SK-N-MC (cell line): ENCODE results near the gene MX2.

Experiments
- EZH2 ChIP-seq: fragments of 200-600 bp; sonication (generic); IDR thresholded peaks from one replicate; pipeline ENCODE4 v1.6.1; 2017; ENCODE audit warnings: antibody characterized with exemption
- FOXP2 ChIP-seq: optimal IDR thresholded peaks from 2 replicates; pipeline ENCODE3; 2011; ENCODE audit warnings: mild to moderate bottlenecking, moderate library complexity; ENCODE audit not compliant: insufficient read depth; ENCODE audit errors: extremely low read length, control extremely low read depth
- POLR2AphosphoS5 ChIP-seq: IDR thresholded peaks from 2 replicates; pipeline ENCODE4 v1.6.1; 2012; ENCODE audit warnings: mild to moderate bottlenecking, low read depth, low read length, borderline replicate concordance

DNA sequence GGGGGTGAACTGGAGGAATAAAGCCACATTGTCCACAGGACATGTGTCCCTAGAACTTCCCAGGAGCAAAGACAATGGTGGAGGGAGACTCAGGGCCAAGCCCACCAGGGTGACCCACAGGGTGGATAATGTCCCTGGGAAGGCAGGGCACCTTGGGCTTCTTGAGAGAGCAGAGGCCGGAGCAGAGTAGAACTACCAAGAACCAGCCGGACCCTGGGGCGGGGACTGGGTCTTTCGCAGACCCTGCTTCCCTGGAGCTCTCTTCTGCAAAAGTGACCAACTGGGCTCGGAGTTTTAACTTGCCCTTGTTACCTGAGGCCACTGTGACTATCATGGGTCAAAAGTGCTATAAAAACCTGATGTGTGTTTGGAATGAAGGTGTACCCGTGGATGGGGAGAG is 46.1 kb upstream of the MX2 start:
- TF ChIP-seq EZH2 (no peak), POLR2AphosphoS5 (no peak), FOXP2 (no peak)
